Breast epithelium (tissue), 3 donors: ENCODE results near the gene EDAR.

Source experiments
- POLR2A ChIP-seq: fragments of 450-650 bp; IDR thresholded peaks from one replicate; pipeline ENCODE4 v1.6.1; 2016; ENCODE audit warnings: antibody characterized with exemption, mild to moderate bottlenecking, moderate library complexity
- POLR2AphosphoS5 ChIP-seq, 3 donors: sonication (generic); formaldehyde crosslinking; IDR thresholded peaks; one replicate each; pipeline ENCODE4 v1.6.1; 2017; ENCODE audit warnings: antibody characterized with exemption in 3 of 3
- TF ChIP-seq, protein P1 (sequence below), 3 donors: fragments of 450-650 bp; IDR thresholded peaks; one replicate each; pipeline ENCODE4 v1.5.1; 2016 to 2017; ENCODE audit warnings: antibody characterized with exemption in 3 of 3, mild to moderate bottlenecking in 3 of 3, moderate library complexity in 3 of 3

DNA sequence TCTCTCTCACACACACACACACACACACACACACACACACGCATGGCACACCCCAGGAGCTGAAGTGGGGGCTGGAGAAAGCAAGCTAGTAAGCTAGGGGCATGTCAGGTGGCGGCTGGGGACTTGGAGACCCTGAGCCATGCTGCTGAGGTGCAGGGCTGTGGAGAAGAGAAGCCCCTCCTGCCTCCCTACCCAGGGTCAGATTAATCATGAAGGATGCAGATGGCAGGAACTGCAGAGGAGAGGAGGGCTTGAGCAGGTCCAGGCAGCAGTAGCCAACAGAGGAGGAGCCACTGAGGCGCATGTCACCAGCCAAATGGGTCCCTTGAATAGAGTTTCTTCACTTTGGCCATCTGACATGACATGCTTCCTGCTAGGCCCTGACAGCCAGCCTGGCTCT lies 9.6 kb downstream of the EDAR start:
- TF ChIP-seq, protein P1, sequence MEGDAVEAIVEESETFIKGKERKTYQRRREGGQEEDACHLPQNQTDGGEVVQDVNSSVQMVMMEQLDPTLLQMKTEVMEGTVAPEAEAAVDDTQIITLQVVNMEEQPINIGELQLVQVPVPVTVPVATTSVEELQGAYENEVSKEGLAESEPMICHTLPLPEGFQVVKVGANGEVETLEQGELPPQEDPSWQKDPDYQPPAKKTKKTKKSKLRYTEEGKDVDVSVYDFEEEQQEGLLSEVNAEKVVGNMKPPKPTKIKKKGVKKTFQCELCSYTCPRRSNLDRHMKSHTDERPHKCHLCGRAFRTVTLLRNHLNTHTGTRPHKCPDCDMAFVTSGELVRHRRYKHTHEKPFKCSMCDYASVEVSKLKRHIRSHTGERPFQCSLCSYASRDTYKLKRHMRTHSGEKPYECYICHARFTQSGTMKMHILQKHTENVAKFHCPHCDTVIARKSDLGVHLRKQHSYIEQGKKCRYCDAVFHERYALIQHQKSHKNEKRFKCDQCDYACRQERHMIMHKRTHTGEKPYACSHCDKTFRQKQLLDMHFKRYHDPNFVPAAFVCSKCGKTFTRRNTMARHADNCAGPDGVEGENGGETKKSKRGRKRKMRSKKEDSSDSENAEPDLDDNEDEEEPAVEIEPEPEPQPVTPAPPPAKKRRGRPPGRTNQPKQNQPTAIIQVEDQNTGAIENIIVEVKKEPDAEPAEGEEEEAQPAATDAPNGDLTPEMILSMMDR (IDR thresholded peaks at IDR 0.05): no peak
- TF ChIP-seq POLR2A (no peak), POLR2AphosphoS5 (IDR thresholded peaks at IDR 0.05) (no peak)
